ENCODE measurements around the gene U2AF2.

GRCh38 chr19:55693336-55693974, 38.6 kb downstream of the U2AF2 start:
- TF ChIP-seq CTCF (conservative IDR thresholded peaks at IDR 0.05; ENCODE audit: low read depth in 2 of 2), result no peak
- no peak for TF ChIP-seq EZH2 (IDR thresholded peaks at IDR 0.05; ENCODE audit: low read depth, unreplicated experiment)
- TF ChIP-seq ETS1 (IDR thresholded peaks at IDR 0.05), result no peak
- no peak for TF ChIP-seq REST (IDR thresholded peaks at IDR 0.05; ENCODE audit: unreplicated experiment)
- TF ChIP-seq EZH2phosphoT487 (IDR thresholded peaks at IDR 0.05; ENCODE audit: unreplicated experiment), result no peak
- TF ChIP-seq CREB1 (CRISPR knock-in tag; IDR thresholded peaks at IDR 0.05; ENCODE audit: low read depth), result no peak
- no peak for TF ChIP-seq POLR2AphosphoS5 (IDR thresholded peaks at IDR 0.05; ENCODE audit: low read depth)
- no peak for TF ChIP-seq NANOG (IDR thresholded peaks at IDR 0.05; ENCODE audit: borderline replicate concordance)

All from GM23338 (cell line).